Measurements from ENCODE around the gene CANT1.

CANT1 gene

DNA sequence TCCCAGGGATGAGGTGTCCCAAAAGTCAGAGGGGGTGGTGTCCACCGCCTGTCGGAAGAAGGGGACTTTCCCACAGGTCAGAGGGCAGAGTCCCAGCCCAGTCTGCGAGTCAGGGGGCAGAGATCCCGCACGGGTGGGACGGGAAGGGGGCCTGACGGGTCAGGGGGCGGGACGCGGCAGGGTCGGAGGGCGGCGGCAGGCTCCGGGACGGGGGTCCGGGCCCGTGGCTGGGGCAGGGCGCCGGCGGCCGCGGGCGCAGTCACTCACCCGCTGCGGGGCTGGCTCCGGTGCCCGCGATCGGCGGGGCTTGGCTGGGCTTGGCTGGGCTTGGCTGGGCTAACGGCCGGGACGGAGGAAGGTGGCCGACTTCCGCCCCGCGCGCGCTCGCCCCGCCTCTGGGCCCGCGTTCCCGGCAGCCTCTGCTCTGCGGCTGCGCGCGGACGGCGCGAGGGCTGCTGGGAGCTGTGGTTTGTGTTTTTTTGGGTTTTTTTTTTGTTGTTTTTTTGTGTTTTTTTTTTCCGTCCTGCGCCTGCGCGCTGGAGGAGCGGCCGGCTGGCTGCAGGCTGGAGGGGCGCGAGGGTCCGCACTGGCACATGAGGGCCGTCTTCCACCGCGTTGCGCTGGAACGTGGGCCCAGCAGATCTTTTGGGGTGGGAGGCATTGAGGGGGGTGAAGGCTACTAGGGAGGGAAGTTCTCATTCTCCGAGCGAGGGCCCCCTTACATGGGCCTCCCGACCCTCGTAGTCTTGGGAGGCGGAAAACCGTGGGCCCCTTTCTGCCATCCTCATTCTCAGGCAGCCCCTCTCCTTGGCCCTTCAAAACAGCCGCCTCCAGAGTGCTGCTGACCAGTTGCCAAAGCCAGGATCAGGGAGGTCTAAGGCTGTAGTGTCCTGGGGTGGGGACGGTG lies at the start of gene CANT1:
CANT1 (minus strand) TSS at position 368 of the 907 bp plus-strand sequence. CDS start 12,142 bp downstream, outside the sequence.
- peak; percentile 67; the same call in 1 of the 2 replicates for TF ChIP-seq ZFX (IDR thresholded peaks at IDR 0.05)
- no peak for TF ChIP-seq CTCF (conservative IDR thresholded peaks at IDR 0.05)
- peak within 1 kb of the TSS; percentile 98 for H3K27ac ChIP-seq

GRCh38 chr17:79057737-79058385 lies 48.3 kb upstream of the CANT1 start:
- H3K27ac ChIP-seq = no peak overlapping the region
- TF ChIP-seq ZFX (IDR thresholded peaks at IDR 0.05) = no peak
- no peak for TF ChIP-seq CTCF (conservative IDR thresholded peaks at IDR 0.05)

DNA sequence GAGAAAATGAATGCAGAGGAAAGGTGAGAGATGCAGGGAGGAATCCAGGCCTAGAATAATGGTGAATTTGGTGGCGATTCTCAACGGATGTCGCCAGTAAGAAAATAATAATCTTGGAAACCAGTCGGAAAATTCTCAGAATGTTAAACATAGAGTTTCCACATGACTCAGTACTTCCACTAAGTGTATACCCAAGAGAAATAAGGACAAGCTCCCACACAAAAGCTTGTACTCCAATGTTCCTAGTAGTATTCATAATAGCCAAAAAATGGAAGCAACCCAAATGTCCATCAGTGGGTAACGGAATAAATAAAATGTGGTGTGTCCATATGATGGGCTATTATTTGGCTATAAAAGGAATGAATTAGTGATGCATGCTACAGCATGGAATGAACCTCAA lies 45.6 kb upstream of the CANT1 start:
- TF ChIP-seq ZFX (IDR thresholded peaks at IDR 0.05) = no peak
- no peak for TF ChIP-seq CTCF (conservative IDR thresholded peaks at IDR 0.05)
- no peak overlapping the region for H3K27ac ChIP-seq

DNA sequence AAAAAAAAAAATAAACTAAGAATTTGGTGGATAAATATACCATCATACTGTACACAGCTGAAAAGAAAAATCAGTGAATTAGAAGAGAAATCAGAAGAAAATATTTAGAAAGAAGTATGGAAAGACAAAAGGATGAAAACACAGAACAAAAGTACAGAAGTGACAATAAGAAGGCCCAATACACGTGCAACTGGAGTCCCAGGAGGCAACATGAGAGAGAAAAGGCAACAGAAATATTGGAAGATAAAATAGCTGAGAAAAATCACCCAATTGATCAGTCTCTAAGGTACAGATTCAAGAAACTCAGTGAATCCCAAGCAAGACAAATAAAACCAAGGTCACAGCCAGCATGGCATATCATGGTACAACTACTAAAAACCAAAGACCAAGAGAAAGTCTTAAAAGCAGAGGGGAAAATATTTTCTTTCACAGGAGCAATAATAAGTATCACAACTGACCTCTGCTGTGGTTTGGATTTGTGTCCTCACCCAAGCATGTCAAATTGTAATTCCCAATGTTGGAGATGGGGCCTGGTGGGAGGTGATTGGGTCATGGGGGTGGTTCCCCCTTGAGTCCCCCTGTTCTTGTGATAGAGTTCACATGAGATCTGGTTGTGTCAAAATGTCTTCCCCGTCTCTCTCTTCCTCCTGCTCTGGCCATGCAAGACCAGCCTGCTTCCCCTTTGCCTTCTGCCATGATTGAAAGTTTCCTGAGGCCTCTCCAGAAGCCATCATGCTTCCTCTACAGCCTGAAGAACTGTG lies 44.8 kb upstream of the CANT1 start:
- no peak for TF ChIP-seq ZFX (IDR thresholded peaks at IDR 0.05)
- no peak for TF ChIP-seq CTCF (conservative IDR thresholded peaks at IDR 0.05)
- no peak overlapping the region for H3K27ac ChIP-seq

GRCh38 chr17:79053251-79053925 lies 43.8 kb upstream of the CANT1 start:
- H3K27ac ChIP-seq = no peak overlapping the region
- TF ChIP-seq CTCF (conservative IDR thresholded peaks at IDR 0.05) = no peak
- TF ChIP-seq ZFX (IDR thresholded peaks at IDR 0.05) = no peak

GRCh38 chr17:79052131-79052530 lies 42.6 kb upstream of the CANT1 start:
- H3K27ac ChIP-seq = no peak overlapping the region
- TF ChIP-seq CTCF (conservative IDR thresholded peaks at IDR 0.05) (no peak), ZFX (IDR thresholded peaks at IDR 0.05) (no peak)
